Measurements from ENCODE around the gene MLPH. TPM values are rescaled to one million over a fixed set of nuclear protein-coding genes. Genes with fewer than 3 reads are reported as not detected.

Gene MLPH
- polyA plus RNA-seq, 1 experiment: 15.6 TPM

DNA sequence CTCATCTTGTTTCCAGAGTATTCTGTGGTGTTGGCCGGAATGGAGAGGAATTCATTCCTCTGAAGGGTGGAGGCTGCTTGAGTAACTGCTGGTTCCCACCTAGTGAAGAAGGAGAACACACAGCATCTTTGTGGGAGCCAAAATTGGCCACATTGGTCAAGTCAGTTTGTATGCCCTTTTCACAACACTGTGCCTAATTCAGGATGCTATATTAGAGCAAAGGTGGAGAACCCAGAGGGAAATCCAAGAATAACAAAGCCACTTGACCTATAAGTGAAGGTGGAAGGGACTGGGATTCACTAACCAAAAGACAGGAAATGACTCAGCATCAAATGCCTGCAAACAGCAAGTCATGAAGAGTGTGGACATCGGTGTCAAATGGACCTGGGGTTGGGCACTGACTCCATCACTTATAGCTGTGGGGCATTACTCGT, 27.3 kb upstream of the MLPH start:
- DNase-seq (ENCODE audit: low read depth, low spot score): no peak
- ChIA-PET CTCF (interaction anchor here (2.2 to 3.1 kb wide), 2 partner anchors 11 to 38 kb away, joined by 12 to 20 read pairs; no protein-coding TSS in a partner anchor), POLR2A (interaction anchor here (1.0 to 2.0 kb wide), 2 partner anchors 38 to 46 kb away, joined by 3 to 9 read pairs; partner anchors contain the start of gene COL6A3)
- TF ChIP-seq, protein P1, sequence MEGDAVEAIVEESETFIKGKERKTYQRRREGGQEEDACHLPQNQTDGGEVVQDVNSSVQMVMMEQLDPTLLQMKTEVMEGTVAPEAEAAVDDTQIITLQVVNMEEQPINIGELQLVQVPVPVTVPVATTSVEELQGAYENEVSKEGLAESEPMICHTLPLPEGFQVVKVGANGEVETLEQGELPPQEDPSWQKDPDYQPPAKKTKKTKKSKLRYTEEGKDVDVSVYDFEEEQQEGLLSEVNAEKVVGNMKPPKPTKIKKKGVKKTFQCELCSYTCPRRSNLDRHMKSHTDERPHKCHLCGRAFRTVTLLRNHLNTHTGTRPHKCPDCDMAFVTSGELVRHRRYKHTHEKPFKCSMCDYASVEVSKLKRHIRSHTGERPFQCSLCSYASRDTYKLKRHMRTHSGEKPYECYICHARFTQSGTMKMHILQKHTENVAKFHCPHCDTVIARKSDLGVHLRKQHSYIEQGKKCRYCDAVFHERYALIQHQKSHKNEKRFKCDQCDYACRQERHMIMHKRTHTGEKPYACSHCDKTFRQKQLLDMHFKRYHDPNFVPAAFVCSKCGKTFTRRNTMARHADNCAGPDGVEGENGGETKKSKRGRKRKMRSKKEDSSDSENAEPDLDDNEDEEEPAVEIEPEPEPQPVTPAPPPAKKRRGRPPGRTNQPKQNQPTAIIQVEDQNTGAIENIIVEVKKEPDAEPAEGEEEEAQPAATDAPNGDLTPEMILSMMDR (IDR thresholded peaks at IDR 0.05; ENCODE audit: low read depth, low read length): no peak
- Histone ChIP-seq H3K9me3 (ENCODE audit: control insufficient read depth, insufficient read depth, low read length) (peaks cover 6% of the 10 kb centered on the region; the same call in 1 of the 2 replicates), H3K27ac (ENCODE audit: low read depth, low read length) (peak overlapping the region; percentile 60), H3K4me3 (ENCODE audit: low read depth, low read length) (no peak overlapping the region), H3K27me3 (ENCODE audit: control insufficient read depth, insufficient read depth, low read length) (no peaks in the 10 kb centered on the region)

DNA sequence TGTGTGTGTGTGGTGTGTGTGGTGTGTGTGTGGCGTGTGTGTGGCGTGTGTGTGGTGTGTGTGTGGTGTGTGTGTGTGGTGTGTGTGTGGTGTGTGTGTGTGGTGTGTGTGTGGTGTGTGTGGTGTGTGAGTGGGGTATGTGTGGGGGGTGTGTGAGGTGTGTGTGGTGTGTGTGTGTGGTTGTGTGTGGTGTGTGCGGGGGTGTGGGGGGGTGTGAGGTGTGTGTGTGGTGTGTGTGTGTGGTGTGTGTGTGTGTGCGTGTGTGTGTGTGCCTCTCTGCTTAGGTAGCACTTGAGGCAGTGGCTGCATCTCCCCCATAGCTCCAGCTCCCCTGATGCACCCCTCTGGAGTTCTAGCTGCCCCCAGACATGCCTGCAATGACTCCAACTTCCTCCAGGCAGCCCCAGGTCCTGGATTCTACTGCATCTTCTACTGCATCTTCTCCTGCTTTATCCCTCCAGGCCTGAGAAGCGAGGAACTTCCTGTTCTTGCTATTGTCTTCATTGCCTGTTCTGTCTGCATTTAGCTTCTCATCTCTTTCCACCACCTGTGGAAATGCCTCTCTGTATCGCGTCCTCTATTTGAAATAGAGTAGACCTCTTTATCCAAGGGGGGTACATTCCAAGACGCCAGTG, 22.2 kb upstream of the MLPH start:
- H3K4me3 ChIP-seq (ENCODE audit: low read depth, low read length): no peak overlapping the region
- TF ChIP-seq, protein P1 (IDR thresholded peaks at IDR 0.05; ENCODE audit: low read depth, low read length): peak; percentile 29; the same call in 1 of the 2 replicates

DNA sequence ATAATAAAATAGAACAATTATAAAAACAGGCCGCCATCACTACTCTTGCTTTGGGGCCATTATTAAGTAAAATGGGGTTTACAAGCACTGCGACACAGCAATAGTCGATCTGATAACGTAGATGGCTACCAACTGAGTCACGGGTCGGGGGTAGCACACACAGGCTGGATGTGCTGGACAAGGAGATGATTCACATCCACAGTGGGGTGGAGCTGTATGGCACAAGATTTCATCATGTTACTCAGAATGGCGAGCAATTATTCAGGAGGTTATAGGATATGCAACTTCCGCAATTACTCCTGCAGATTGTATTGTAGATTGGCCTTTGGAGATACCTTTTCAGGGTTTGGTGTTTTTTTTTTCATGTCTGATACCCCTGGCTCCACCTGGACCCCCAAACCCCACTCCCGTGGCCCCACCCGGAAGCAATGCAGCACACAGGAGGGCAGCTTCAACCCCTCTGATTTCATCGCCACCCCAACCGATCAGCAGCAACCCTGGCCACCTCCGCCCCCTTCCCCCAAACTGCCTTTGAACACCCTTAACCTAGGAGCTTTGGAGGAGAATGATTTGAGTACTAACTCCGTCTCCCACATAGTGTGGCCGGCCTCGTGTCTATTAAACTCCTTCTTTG, 21.4 kb upstream of the MLPH start:
- DNase-seq (ENCODE audit: low read depth, low spot score): peak; percentile 93
- no peaks in the 10 kb centered on the region for H3K27me3 ChIP-seq (ENCODE audit: control insufficient read depth, insufficient read depth, low read length)
- CTCF ChIA-PET: interaction anchor here (1.0 to 2.7 kb wide), 5 partner anchors 10 to 106 kb away, joined by 3 to 26 read pairs (median 5); no protein-coding TSS in a partner anchor
- H3K4me3 ChIP-seq (ENCODE audit: low read depth, low read length): no peak overlapping the region
- peak overlapping the region; percentile 98 for H3K27ac ChIP-seq (ENCODE audit: low read depth, low read length)
- POLR2A ChIA-PET: interaction anchor here (0.6 to 2.0 kb wide), 13 partner anchors 9 to 242 kb away, joined by 3 to 21 read pairs (median 5); partner anchors contain the start of gene COL6A3
- TF ChIP-seq, protein P1 (IDR thresholded peaks at IDR 0.05; ENCODE audit: low read depth, low read length): no peak
- no peaks in the 10 kb centered on the region for H3K9me3 ChIP-seq (ENCODE audit: control insufficient read depth, insufficient read depth, low read length)

More for the DNA sequence above, 22.2 kb upstream of the MLPH start:
- H3K27ac ChIP-seq (ENCODE audit: low read depth, low read length): peak overlapping the region; percentile 98
- no peaks in the 10 kb centered on the region for H3K27me3 ChIP-seq (ENCODE audit: control insufficient read depth, insufficient read depth, low read length)
- POLR2A ChIA-PET: interaction anchor here (0.6 to 2.0 kb wide), 9 partner anchors 9 to 242 kb away, joined by 3 to 21 read pairs (median 5); partner anchors contain the start of gene COL6A3
- H3K9me3 ChIP-seq (ENCODE audit: control insufficient read depth, insufficient read depth, low read length): no peaks in the 10 kb centered on the region
- CTCF ChIA-PET: interaction anchor here (1.0 to 2.7 kb wide), 5 partner anchors 11 to 107 kb away, joined by 3 to 26 read pairs (median 5); no protein-coding TSS in a partner anchor
- no peak for DNase-seq (ENCODE audit: low read depth, low spot score)

DNA sequence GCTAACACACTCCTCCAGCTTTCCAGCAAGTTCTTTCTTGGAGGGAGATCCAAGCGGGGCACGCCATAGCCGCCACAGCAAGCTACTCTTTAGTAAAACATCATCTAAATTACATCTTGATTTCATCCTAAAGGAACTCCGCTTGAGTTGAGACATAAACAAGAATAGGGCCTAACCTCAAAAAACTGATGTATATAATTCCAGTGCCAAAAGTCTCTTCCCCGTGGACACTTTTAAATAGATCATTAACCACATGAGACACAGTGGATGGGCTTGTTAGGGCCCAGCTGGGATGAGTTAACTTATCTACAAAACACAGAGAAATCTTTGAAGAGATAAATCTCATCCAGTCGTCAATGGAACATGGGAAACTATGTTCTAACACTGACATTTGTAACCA, 20.8 kb upstream of the MLPH start:
- H3K4me3 ChIP-seq (ENCODE audit: low read depth, low read length): no peak overlapping the region
- ChIA-PET CTCF (interaction anchor here (1.2 to 2.7 kb wide), 4 partner anchors 10 to 106 kb away, joined by 5 to 26 read pairs (median 9); no protein-coding TSS in a partner anchor), POLR2A (interaction anchor here (0.6 to 2.0 kb wide), 11 partner anchors 9 to 60 kb away, joined by 3 to 21 read pairs (median 5); partner anchors contain the start of gene COL6A3)
- no peaks in the 10 kb centered on the region for H3K27me3 ChIP-seq (ENCODE audit: control insufficient read depth, insufficient read depth, low read length)
- TF ChIP-seq, protein P1 (IDR thresholded peaks at IDR 0.05; ENCODE audit: low read depth, low read length): no peak
- DNase-seq (ENCODE audit: low read depth, low spot score): peak; percentile 79
- peak overlapping the region; percentile 98 for H3K27ac ChIP-seq (ENCODE audit: low read depth, low read length)
- H3K9me3 ChIP-seq (ENCODE audit: control insufficient read depth, insufficient read depth, low read length): no peaks in the 10 kb centered on the region

All from AG04450 (cell line).